ENCODE results near the gene ZNF398.
A peak's percentile ranks its signal among the peaks of the same experiment; 100 is the strongest.
"Not testable (repeated sequence)": the region's sequence is repeated elsewhere in the genome, so short reads cannot be mapped to it uniquely, and the experiment has no call there.

ZNF398 gene

DNA sequence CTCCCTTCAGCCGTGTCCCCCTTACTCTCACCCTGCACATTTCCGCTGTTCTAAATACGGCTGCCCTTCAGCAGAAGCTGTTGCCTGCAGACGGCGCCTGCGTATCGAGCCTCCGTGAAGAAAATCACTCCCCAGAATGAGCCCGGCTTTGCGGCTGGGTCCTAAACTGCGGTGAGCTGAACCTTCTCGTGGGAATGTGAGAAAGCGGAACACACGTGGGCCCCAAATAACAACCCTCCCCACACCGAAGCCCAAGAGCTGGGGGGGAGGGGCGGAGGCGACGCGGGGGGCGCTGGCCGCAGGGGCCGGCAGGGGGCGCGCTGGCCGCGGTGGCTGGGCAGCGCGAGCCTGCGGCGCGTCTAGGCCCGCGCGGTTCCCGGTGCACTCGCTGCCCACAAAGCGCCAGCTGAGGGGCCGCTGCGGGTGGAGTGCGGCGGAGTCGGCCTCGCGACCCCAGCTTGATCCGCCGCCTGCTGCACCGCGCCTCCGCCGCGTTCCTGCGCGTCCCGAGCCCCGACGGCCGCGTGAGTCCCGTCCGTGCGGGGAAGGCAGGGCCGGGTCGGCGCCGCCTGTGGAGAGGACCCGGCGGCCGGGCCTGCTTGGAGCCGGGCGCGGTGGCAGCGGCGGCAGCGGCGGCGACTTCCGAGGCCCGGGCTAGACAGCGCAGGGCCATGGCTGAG lies at the start of gene ZNF398:
TSS of gene ZNF398 (plus strand) at position 382 of the 680 bp plus-strand sequence. CDS start at position 672, 290 bp downstream.
- peak; percentile 68 for DNase-seq (ENCODE audit: low read depth)

DNA sequence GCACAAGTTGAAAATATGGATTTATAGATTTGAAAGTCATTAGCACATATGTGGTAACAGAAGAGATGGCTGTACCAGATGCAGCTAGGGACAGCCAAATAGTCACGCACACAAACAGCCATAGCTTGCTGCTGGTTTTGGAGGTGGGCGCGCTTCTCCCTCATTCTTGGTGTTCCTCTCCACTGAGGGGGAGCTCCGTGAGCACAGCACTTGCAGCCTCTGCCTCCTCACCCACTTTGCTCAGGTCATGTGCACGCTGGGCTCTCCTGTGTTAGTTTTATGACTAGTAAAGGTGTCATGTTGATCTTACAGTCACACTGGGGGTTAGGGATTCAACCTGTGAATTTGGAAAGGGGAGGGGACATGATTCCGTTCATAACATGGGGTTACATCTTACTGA lies 48.2 kb upstream of the ZNF398 start:
- DNase-seq (ENCODE audit: low read depth) = no peak

- DNase-seq (ENCODE audit: low read depth) = no peak
These were observed 46.4 kb upstream of the ZNF398 start for GRCh38 chr7:149100821-149101220.

- no peak for DNase-seq (ENCODE audit: low read depth)
These were observed 44.6 kb upstream of the ZNF398 start for GRCh38 chr7:149102666-149103065.

DNA sequence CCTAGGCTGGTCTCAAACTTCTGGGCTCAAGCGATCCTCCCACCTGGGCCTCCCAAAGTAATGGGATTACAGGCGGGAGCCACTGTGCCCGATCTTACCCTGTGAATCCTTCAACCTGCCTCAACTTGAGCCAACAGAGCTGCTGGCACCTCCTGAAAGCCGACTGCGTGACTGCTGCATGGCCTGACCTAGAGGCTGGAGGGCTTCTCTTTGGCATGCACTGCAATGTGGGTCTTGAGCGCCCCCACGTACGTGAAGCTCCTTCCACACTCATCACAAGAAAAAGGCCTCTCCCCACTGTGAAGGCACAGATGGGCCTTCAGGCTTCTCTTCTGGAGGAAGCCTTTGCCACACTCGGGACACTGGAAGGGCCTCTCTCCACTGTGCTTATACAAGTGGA lies 43.8 kb upstream of the ZNF398 start:
- DNase-seq (ENCODE audit: low read depth) = no peak

GRCh38 chr7:149104214-149104613 lies 43.0 kb upstream of the ZNF398 start:
- DNase-seq (ENCODE audit: low read depth) = no peak

- no peak for DNase-seq (ENCODE audit: low read depth)
These were observed 42.5 kb upstream of the ZNF398 start for GRCh38 chr7:149104749-149105148.

DNA sequence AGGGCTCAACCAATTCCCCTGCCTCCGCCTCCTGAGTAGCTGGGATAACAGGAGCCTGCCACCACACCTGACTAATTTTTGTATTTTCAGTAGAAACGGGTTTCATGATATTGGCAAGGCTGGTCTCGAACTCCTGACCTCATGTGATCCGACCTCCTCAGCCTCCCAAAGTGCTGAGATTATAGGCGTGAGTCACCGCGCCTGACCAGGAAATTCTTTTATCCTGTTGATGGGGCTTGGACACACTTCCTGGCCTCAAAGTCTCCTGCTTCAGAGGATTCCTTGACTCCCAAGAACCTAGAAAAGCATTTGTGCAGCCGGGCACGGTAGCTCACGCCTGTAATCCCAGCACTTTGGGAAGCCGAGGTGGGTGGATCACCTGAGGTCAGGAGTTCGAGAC lies 37.3 kb upstream of the ZNF398 start:
- no peak for DNase-seq (ENCODE audit: low read depth)

GRCh38 chr7:149125189-149125862 lies 21.9 kb upstream of the ZNF398 start:
- no peak for DNase-seq (ENCODE audit: low read depth)

- peak; percentile 86 for DNase-seq (ENCODE audit: low read depth)
These were observed 21.2 kb upstream of the ZNF398 start, which contains the start of gene ZNF425 for GRCh38 chr7:149125863-149126661. Gene ZNF425, minus strand, starts transcription at chr7:149126324. Its CDS starts 111 bp downstream, at chr7:149126213.

DNA sequence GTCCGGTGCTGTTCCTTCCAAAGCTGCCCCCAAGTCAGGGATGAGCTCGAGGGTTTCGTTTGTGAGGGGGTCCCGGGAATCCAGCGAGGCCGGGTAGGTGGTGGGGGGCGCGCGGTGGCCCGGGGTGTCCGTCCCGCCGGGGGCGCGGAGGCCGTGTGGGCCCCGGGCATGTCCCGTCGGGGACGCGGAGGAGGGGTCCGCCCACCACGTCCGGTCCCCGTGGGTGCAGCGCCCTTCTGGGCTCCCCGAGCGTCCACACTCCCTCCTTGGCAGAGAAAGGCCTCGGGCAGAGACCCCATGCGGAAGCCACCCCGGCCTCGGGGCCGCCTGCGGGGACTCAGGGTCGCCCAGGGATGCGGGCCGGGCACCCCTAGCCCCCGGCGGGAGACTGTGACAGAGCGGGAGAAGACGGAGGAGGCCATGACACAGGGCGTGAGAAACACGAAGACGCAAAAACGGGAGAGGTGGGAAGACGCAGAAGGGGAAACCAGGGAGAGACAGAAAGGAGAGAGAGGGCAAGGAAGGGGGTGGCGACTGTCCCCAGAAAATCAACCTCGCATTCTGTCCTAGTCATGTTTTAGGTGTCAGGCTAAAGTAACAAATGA lies 20.5 kb upstream of the ZNF398 start:
- DNase-seq (ENCODE audit: low read depth) = peak; percentile 25

DNA sequence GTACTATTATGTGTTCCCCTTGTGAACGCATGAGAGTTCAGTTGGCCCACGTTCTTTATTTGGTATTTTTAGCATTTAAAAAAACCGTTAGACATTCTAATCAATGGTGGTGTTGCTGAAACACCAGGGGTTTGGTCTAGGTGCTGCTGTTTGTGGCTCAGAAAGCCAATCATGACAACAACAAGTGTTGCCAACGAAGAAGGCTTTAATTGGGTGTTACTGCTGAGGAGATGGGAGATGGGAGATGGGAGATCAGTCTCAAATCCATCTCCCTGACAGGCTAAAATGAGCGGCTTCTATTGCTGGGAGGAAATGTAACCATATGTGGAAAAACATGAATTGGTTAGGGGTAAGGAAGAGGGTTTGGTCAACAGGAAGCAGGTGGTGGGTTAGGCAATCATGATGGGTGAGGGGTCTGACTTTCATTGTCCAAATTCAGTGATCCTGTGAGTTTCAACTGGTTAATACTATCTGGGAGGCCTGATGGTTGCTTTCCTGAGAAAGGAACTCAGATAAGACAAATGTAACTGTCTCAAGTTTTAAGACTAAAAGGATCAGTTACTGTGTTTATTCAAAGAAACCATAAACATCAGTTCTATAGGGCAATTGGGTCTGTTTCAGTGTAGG lies 16.6 kb upstream of the ZNF398 start:
- DNase-seq (ENCODE audit: low read depth) = no peak

DNA sequence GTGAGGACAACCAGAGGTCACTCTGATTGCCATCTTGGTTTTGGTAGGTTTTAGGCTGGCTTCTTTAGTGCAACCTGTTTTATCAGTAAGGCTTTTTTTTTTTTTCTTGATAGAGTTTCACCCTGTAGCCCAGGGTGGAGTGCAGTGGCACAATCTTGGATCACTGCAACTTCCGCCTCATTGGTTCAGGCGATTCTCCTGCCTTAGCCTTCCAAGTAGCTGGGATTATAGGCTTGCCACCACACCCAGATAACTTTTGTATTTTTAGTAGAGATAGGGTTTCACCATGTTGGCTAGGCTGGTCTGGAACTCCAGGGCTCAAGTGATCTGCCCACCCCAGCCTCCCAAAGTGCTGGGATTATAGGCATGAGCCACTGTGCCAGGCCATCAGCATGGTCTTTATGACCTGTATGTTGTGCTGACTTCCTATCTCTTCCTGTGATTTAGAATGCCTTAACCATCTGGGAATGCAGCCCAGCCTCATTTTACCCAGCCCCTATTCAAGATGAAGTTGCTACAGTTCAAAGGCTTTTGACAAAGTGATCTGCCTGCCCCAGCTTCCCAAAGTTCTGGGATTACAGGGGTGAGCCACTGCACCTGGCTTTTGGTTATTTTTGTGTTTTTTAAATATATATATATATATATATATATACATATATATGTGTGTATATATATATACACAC lies 14.1 kb upstream of the ZNF398 start:
- DNase-seq (ENCODE audit: low read depth) = no peak

DNA sequence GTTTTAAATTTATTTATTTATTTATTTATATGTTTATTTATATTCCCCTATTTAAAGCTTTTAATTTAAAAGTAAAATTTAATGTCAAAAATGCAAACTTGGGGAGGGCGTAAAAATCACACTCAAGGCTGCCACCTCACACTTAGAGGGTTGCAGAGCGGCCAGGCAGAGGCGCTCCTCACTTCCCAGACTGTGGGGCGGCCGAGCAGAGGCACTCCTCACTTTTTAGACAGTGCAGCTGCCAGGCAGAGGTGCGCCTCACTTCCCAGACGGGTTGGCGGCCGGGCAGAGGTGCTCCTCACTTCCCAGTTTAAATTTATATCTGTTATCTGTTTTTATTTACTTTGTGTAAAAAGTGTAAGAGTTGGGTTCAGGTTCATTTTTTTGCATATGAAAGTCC lies 11.1 kb upstream of the ZNF398 start:
- DNase-seq (ENCODE audit: low read depth) = no peak

DNA sequence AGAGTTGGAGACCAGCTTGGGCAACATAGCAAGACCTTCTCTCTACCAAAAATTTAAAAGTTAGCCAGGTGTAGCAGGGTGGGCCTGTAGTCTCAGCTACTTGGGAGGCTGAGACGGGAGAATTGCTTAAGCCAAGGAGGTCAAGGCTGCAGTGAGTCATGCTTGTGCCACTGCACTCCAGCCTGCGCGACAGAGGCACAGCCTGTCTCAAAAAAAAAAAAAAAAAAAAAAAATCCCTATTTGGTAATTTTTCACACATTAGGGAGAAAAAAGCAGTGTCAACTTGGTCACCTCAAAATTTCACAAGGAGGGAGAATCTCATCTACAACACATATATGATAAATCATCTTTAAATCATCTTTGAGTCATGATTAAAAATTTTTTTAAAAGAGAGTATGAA lies 6.4 kb upstream of the ZNF398 start:
- no peak for DNase-seq (ENCODE audit: low read depth)

DNA sequence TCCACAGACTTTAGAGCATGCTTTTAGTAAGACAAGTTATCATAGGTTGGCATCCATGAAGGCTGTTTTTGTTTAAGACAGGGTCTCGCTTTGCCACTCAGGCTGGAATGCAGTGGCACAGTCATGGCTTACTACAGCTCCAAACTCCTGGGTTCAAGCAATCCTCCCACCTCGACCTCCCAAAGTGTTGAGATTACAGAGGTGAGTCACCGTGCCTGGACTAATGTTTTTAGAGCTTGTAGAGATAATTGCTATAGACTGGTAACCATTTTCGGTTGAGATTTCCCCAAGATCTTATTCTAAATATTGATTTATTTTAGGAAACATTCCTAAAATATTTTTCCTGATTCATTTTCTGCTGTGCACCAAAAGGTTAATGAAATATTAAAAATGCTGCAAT lies 5.4 kb upstream of the ZNF398 start:
- no peak for DNase-seq (ENCODE audit: low read depth)

- DNase-seq (ENCODE audit: low read depth) = not testable (repeated sequence)
These were observed 2.8 kb upstream of the ZNF398 start for GRCh38 chr7:149144436-149144922.

DNA sequence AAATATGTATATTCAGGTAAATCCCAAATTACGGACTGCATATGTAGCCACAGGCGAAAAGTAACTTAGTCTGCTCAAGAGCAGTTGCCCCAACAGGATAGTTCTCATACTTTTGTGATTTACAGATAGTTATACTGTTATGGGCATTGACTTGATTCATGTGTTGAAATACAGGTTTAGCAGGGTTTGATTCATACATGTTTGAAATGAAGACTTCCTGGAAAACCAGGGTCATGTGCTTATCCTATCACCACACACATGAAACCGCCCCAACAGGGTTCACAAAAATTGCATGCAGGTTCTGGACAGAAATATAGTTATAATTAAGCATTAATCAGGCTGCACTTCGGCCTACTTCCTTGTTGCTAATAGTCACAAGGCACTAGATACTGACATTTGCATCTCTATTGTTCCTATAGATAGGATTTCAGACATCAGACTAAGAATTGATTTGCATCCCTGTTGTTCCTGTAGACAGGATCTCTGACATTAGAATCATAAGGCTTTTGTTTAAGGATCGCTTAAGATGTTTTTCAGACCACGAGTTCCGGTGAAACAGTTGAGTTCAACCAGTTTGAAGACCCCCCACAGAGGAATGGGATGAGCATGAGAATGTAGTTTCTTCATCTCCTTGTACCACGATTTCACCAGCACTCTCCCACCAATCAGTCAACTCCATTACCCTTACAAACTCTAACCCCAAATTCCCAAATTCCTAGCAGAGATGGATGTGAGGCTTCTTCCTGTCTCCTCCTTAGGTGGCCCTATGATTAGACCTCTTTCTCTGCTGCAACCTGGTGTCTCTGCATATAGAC lies 2.0 kb upstream of the ZNF398 start:
- no peak for DNase-seq (ENCODE audit: low read depth)

- DNase-seq (ENCODE audit: low read depth) = peak; percentile 50
These were observed 750 bp downstream of the ZNF398 start for GRCh38 chr7:149147752-149148653.
